ENCODE results near the gene SCO2.
A peak's percentile ranks its signal among the peaks of the same experiment; 100 is the strongest.

SCO2 gene

GRCh38 chr22:50479721-50480120 is 45.7 kb downstream of the SCO2 start:
- ATAC-seq (replicated peaks; ENCODE audit: extremely low read depth, poor library complexity, severe bottlenecking) (no peak), DNase-seq (ENCODE audit: low spot score in 2 of 2) (no peak)
- Mint-ChIP-seq H3K9me3 (no peaks in the 10 kb centered on the region), H3K27me3 (no peaks in the 10 kb centered on the region), H3K36me3 (ENCODE audit: insufficient read depth) (peaks cover 1% of the 10 kb centered on the region), H3K4me1 (peaks cover 6% of the 10 kb centered on the region), H3K27ac (ENCODE audit: low read depth) (no peak overlapping the region), H3K4me3 (peak overlapping the region; percentile 71)

- Mint-ChIP-seq H3K27me3 (no peaks in the 10 kb centered on the region), H3K36me3 (ENCODE audit: insufficient read depth) (peaks cover 10% of the 10 kb centered on the region), H3K4me3 (no peak overlapping the region), H3K4me1 (peaks cover 20% of the 10 kb centered on the region), H3K27ac (ENCODE audit: low read depth) (peak overlapping the region; percentile 55), H3K9me3 (no peaks in the 10 kb centered on the region)
- no peak for DNase-seq (ENCODE audit: low spot score in 2 of 2)
- ATAC-seq (replicated peaks; ENCODE audit: extremely low read depth, poor library complexity, severe bottlenecking): no peak
These were observed 47.5 kb downstream of the SCO2 start for GRCh38 chr22:50477923-50478322.

- peak overlapping the region; percentile 32 for H3K27ac Mint-ChIP-seq (ENCODE audit: low read depth)
- H3K36me3 Mint-ChIP-seq (ENCODE audit: insufficient read depth): peaks cover 10% of the 10 kb centered on the region
- ATAC-seq (replicated peaks; ENCODE audit: extremely low read depth, poor library complexity, severe bottlenecking) (no peak), DNase-seq (ENCODE audit: low spot score in 2 of 2) (no peak)
- H3K4me3 Mint-ChIP-seq: peak overlapping the region; percentile 68
- no peaks in the 10 kb centered on the region for H3K27me3 Mint-ChIP-seq
- peaks cover 31% of the 10 kb centered on the region for H3K4me1 Mint-ChIP-seq
- no peaks in the 10 kb centered on the region for H3K9me3 Mint-ChIP-seq
These were observed 48.5 kb downstream of the SCO2 start for GRCh38 chr22:50476868-50477267.

GRCh38 chr22:50475652-50476002 is 49.8 kb downstream of the SCO2 start:
- Mint-ChIP-seq H3K36me3 (ENCODE audit: insufficient read depth) (peaks cover 12% of the 10 kb centered on the region), H3K4me3 (peak overlapping the region; percentile 68)

GRCh38 chr22:50474710-50475651 is 50.4 kb downstream of the SCO2 start, which contains the start of gene SBF1:
TSS of gene SBF1 (minus strand) at chr22:50475035. CDS start at chr22:50474840, 195 bp downstream.
- peak; percentile 55 for ATAC-seq (replicated peaks; ENCODE audit: extremely low read depth, poor library complexity, severe bottlenecking)
- Mint-ChIP-seq H3K4me3 (peak within 1 kb of the TSS; percentile 91), H3K9me3 (no peaks in the 10 kb centered on the region), H3K36me3 (ENCODE audit: insufficient read depth) (peaks cover 16% of the 10 kb centered on the region), H3K27me3 (no peaks in the 10 kb centered on the region), H3K4me1 (peaks cover 48% of the 10 kb centered on the region), H3K27ac (ENCODE audit: low read depth) (peak within 1 kb of the TSS; percentile 88)
- DNase-seq (ENCODE audit: low spot score in 2 of 2): peak; percentile 76 to 77

More at GRCh38 chr22:50475652-50476002, 49.8 kb downstream of the SCO2 start:
- DNase-seq (ENCODE audit: low spot score in 2 of 2): no peak
- ATAC-seq (replicated peaks; ENCODE audit: extremely low read depth, poor library complexity, severe bottlenecking): no peak
- no peaks in the 10 kb centered on the region for H3K27me3 Mint-ChIP-seq
- H3K27ac Mint-ChIP-seq (ENCODE audit: low read depth): peak overlapping the region; percentile 41
- H3K9me3 Mint-ChIP-seq: no peaks in the 10 kb centered on the region
- peaks cover 41% of the 10 kb centered on the region for H3K4me1 Mint-ChIP-seq

GRCh38 chr22:50473855-50474671 is 51.3 kb downstream of the SCO2 start:
- peak overlapping the region; percentile 91 for H3K4me3 Mint-ChIP-seq
- no peaks in the 10 kb centered on the region for H3K27me3 Mint-ChIP-seq
- H3K4me1 Mint-ChIP-seq: peaks cover 57% of the 10 kb centered on the region
- DNase-seq (ENCODE audit: low spot score in 2 of 2) (no peak), ATAC-seq (replicated peaks; ENCODE audit: extremely low read depth, poor library complexity, severe bottlenecking) (no peak)
- no peaks in the 10 kb centered on the region for H3K9me3 Mint-ChIP-seq
- peak overlapping the region; percentile 88 for H3K27ac Mint-ChIP-seq (ENCODE audit: low read depth)
- peaks cover 22% of the 10 kb centered on the region for H3K36me3 Mint-ChIP-seq (ENCODE audit: insufficient read depth)

Measured in central memory CD8-positive, alpha-beta T cell (primary cell).